Measurements from ENCODE around the gene DDX43. TPM values are rescaled to one million over a fixed set of nuclear protein-coding genes. Genes with fewer than 3 reads are reported as not detected.

The DDX43 gene
- total RNA-seq (2014; rRNA removed; shearing (Covaris generic)): not detected in 2 replicates

DNA sequence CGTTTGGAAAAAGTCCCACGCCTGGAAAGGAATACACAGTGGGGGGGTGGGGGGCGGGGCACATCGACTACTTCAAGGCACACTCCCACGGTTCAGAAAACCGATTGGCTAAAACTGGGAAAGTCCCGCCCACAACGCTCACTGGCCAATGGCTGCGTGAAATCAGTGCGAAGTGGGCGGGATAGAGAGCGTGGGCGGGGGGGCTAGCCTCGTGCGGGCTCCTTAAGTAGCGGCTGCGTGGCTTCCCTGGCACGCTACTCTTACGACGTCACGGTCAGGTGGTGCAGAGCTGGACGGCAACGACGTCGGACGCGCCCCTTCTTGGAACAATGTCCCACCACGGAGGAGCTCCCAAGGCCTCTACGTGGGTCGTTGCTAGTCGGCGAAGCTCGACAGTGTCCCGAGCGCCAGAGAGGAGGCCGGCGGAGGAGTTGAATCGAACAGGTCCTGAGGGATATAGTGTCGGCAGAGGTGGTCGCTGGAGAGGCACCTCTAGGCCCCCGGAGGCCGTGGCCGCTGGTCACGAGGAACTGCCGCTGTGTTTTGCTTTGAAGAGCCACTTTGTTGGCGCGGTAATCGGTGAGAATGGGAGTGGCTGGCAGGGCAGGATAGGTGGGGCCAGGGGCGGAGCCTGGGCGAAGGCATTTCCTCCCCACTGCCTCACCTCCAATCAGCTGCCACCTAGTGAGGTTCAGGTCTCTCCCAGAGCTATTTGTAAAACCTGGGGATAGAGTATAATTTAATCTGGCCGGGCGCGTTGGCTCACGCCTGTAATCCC is at the start of gene DDX43:
Gene DDX43 (plus strand): TSS at position 252 of the 778 bp plus-strand sequence. CDS start 78 bp downstream, at position 330.
- no peaks in the 10 kb centered on the region for H3K4me1 ChIP-seq
- H3K9me3 ChIP-seq (replicated peaks): no peaks in the 10 kb centered on the region
- H3K27ac ChIP-seq: no peak within 1 kb of the TSS
- no peaks in the 10 kb centered on the region for H3K36me3 ChIP-seq
- no peaks in the 10 kb centered on the region for H3K27me3 ChIP-seq
- DNase-seq: no peak
- H3K4me3 ChIP-seq: no peak within 1 kb of the TSS

DNA sequence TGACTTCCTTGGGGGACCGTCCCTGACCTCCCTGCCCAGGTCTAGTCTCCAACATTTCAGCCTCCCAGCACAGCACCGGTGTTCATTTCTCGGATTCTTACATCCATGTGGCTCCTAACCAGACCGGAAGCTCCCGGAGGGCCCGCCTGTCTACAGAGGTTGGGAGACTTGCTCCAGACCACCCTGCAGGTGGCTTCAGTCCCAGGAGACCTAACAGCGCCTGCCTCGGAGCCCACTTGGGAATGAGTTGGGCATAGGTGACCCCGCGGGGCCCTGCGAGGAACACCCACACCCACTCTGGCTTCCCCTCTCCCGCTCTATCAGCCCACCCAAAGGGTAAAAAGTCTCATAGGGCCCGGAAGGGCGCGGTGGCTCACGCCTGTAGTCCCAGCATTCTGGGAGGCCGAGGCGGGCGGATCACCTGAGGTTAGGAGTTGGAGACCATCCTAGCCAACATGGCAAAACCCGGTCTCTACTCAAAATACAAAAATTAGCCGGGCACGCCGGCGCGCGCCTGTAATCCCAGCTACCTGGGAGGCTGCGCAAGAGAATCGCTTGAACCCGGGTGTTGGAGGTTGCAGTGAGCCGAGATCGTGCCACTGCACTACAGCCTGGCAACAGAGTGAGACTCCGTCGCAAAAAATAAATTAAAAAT is 46.0 kb upstream of the DDX43 start:
- Histone ChIP-seq H3K27me3 (no peaks in the 10 kb centered on the region), H3K4me1 (no peaks in the 10 kb centered on the region), H3K36me3 (no peaks in the 10 kb centered on the region), H3K4me3 (no peak overlapping the region), H3K9me3 (replicated peaks) (no peaks in the 10 kb centered on the region), H3K27ac (no peak overlapping the region)
- DNase-seq: no peak

DNA sequence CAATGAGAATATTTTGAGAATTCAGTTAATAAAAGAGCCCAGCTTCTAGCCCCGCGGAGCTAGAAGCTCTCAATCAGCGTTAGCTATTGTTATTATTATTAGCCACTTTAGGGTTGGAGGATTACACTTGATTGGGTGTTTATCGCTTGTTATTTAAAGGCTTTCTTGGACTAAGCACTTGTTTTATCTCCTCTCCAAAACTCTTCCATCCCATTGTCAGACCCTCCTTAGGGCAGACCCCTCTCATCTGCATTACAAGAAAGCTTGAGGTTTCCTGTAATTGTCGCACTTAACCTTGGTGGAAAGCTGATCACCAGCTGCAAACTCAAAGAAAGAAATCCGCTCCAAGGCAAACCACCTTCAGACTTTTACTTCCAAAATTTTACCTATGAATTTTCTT is 45.3 kb upstream of the DDX43 start:
- H3K36me3 ChIP-seq: no peaks in the 10 kb centered on the region
- no peak for DNase-seq
- H3K4me1 ChIP-seq: no peaks in the 10 kb centered on the region
- no peaks in the 10 kb centered on the region for H3K9me3 ChIP-seq (replicated peaks)
- H3K4me3 ChIP-seq: no peak overlapping the region
- H3K27me3 ChIP-seq: no peaks in the 10 kb centered on the region
- H3K27ac ChIP-seq: no peak overlapping the region

DNA sequence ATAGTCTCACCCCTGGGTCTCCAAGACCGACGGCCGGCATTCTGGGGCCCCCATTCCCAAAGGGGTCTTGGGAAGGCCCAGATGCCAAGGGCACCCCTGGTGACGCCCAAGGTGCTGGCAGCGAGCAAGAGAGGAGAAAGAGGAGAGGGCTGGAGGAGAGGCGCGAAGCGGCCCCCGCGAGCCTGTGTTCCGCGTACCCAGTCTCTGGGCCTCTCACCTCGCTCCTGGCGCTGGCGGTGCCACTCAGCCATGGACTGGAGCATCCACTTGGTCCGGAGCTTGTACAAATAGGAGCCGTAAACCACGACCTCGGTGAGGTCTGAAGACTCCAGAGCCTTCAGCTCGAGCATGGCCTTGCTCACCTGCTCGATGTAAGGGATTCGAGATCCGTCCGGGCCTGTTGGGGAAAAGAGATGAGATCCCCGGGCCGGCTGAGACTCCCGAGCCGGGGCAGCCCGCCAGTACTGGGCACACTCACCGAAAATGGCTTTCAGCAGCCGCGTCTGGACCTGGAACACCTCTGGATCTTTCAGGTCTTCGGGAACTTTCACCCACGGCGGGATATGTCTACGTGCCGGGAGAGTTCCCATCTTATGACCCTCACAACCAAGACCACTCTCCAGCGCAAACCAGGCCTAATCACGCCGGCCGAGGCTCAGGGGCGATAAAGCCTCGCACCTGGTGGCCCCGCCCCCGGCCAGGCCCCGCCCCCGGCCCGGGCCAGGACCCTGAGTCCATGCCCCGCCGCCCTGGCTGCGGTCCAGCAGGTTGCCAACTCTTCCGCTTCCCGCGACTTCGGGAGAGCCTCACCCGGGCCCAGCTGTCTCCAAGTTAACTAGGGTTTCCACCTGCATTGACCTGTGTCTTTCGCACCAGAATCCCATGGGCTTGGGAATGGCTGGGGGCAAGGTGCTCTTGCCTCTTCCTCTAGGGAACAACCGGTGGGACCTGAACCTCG is 40.7 kb upstream of the DDX43 start, which contains the start of gene DPPA5:
Gene DPPA5 (minus strand): TSS at position 641 of the 958 bp plus-strand sequence. CDS start 51 bp downstream, at position 590.
- Histone ChIP-seq H3K9me3 (replicated peaks) (no peaks in the 10 kb centered on the region), H3K27me3 (no peaks in the 10 kb centered on the region), H3K4me1 (no peaks in the 10 kb centered on the region), H3K4me3 (no peak within 1 kb of the TSS), H3K27ac (no peak within 1 kb of the TSS), H3K36me3 (no peaks in the 10 kb centered on the region)
- DNase-seq: no peak

DNA sequence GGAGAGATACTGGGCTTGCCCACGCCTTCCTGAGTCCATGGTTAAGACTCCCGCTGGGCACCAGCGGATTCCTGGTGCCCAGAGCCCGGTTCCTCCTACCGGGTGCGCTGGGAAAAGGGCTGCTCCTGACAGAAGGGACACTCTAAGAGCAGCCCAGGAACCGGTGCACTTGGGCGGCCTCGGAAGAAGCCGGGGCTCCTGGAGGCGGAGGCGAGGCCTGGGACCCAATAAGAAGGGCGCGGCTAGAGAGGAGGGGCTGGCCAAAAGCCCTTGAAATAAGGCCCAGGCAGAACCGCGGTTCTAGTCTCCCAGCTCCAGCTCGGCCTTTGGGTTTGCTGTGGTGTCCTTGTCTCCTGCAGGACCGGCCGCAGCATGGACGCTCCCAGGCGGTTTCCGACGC is 32.3 kb upstream of the DDX43 start, which contains the start of gene KHDC3L:
Gene KHDC3L (plus strand): TSS at position 301 of the 400 bp plus-strand sequence. CDS start 72 bp downstream, at position 373.
- Histone ChIP-seq H3K4me3 (no peak within 1 kb of the TSS), H3K9me3 (replicated peaks) (no peaks in the 10 kb centered on the region), H3K27ac (no peak within 1 kb of the TSS), H3K4me1 (no peaks in the 10 kb centered on the region), H3K27me3 (no peaks in the 10 kb centered on the region), H3K36me3 (no peaks in the 10 kb centered on the region)
- DNase-seq: no peak

DNA sequence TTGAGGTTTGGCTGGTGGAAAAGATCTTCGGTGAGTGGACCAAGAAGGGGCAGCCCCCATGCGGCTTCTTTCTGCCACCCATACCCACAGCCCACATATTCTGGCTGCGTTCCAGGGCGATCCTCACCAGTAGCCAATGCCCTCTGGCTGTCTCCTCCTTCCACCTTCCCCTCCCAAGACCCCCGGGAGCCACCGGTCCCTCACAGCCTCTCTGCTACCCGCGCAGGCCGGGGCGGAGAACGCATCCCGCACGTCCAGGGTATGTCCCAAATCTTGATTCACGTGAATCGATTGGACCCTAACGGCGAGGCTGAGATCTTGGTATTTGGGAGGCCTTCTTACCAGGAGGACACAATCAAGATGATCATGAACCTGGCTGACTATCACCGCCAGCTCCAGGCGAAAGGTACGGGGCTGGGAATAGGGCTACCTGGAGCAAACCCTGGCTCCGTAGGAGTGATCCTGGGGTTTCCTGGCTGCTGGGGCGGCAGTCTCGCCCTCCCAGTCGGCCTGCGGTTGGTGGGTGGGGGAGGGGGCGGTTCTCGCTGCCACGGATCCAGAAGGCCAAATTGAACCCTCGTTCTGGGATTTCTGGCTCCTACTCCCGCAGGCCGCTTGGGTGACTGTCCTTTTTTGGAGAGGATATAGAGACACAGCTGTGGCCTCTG is 31.6 kb upstream of the DDX43 start:
- Histone ChIP-seq H3K4me3 (no peak overlapping the region), H3K36me3 (no peaks in the 10 kb centered on the region), H3K27me3 (no peaks in the 10 kb centered on the region), H3K4me1 (no peaks in the 10 kb centered on the region), H3K27ac (no peak overlapping the region), H3K9me3 (replicated peaks) (no peaks in the 10 kb centered on the region)
- DNase-seq: no peak

DNA sequence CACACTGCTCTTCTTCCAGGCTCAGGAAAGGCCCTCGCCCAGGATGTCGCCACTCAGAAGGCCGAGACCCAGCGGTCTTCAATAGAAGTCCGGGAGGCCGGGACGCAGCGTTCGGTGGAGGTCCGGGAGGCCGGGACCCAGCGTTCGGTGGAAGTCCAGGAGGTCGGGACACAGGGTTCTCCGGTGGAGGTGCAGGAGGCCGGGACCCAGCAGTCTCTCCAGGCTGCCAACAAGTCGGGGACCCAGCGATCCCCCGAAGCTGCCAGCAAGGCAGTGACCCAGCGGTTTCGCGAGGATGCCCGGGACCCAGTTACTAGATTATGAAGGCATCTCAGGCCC is 31.1 kb upstream of the DDX43 start:
- no peak overlapping the region for H3K27ac ChIP-seq
- H3K36me3 ChIP-seq: no peaks in the 10 kb centered on the region
- H3K4me1 ChIP-seq: no peaks in the 10 kb centered on the region
- no peaks in the 10 kb centered on the region for H3K9me3 ChIP-seq (replicated peaks)
- H3K27me3 ChIP-seq: no peaks in the 10 kb centered on the region
- H3K4me3 ChIP-seq: no peak overlapping the region
- no peak for DNase-seq

DNA sequence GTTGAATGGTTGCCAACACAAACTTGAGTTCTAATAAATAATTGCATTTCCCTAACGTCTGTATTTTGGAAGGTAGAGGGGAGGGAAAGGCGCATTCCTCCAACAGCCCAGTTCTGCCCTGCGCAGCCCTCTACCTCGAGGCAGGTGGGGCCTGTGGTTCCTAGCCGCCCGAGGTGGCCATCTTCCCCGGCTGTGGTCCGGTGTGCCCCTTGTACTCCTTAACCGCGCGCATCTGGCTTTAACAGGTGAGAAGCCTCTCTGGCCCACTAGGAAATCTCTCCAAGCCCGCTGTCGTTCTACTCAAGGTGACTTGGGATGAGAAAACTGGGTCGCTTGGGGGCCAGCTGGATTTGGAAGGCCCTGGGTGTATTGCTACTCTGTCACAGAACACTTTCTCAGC is 30.5 kb upstream of the DDX43 start:
- H3K27ac ChIP-seq: no peak overlapping the region
- no peak overlapping the region for H3K4me3 ChIP-seq
- H3K27me3 ChIP-seq: no peaks in the 10 kb centered on the region
- no peaks in the 10 kb centered on the region for H3K4me1 ChIP-seq
- no peaks in the 10 kb centered on the region for H3K36me3 ChIP-seq
- no peaks in the 10 kb centered on the region for H3K9me3 ChIP-seq (replicated peaks)
- no peak for DNase-seq

DNA sequence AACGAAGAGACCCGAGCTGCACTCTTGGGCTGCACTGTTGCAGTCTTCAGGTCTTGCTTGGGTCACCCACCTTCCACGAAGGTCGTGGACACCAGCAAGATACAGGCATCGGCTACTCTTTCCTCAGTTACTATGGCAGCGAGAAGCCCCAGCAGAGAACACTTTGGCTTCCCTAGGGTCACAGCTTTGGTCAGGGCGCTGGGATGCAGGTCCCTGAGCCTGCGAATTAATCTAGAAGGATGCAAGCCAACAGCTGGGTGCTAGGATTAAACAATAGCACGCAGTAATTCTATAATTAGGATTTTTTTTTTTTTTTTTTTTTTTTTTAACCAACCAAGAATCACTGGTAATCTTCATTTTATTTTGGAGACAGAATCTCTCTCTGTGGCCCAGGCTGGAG is 30.1 kb upstream of the DDX43 start:
- no peak overlapping the region for H3K27ac ChIP-seq
- H3K36me3 ChIP-seq: no peaks in the 10 kb centered on the region
- H3K4me1 ChIP-seq: no peaks in the 10 kb centered on the region
- H3K27me3 ChIP-seq: no peaks in the 10 kb centered on the region
- H3K9me3 ChIP-seq (replicated peaks): no peaks in the 10 kb centered on the region
- no peak overlapping the region for H3K4me3 ChIP-seq
- no peak for DNase-seq

DNA sequence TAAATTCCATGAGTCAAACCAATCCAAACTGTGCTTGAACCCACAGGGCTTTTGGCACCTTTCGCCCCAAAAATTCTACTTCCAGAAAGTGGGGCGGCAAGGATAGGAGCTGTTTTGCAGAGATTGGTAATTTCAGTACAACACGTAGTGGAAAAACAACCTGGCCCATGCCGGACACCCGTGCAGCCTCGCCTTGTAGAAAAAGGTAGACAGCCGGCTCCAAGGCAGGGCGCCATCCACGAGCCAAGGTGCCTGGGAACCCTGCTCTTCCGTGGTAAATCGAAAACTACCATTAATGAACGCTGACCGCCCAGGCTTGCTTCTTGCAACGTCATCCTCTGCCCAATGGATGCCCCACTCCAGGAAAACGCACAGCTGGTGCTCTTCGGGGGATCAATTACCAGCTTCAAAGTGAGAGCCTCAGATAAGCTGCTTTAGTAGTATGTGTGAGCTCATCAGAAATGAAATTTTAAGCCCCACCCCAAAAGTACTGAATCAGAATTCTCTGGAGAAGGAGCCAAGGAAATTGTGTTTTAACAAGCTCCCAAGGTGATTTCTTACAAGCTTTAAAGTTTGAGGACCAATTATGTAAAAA is 26.8 kb upstream of the DDX43 start:
- no peak overlapping the region for H3K27ac ChIP-seq
- no peaks in the 10 kb centered on the region for H3K4me1 ChIP-seq
- no peaks in the 10 kb centered on the region for H3K9me3 ChIP-seq (replicated peaks)
- H3K4me3 ChIP-seq: no peak overlapping the region
- no peaks in the 10 kb centered on the region for H3K36me3 ChIP-seq
- no peak for DNase-seq
- no peaks in the 10 kb centered on the region for H3K27me3 ChIP-seq

DNA sequence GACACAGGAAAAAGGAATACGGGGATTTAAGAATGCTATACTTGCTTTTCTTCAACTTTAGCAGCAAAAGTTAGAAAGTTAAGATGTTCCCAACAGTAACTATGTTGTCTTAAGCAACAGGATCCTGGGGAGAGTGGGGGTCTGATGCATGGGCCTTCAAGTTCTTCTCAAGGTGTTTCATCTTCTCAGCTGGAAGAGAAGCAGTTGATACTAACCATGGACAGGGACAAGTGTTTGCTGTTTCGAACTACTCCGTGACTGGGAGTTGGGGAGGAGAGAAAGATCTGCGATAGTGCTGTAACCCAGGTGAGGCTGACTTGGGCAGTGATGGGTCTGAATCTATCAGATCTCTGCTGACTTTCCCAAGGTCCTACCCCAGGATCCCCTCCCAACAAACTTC is 26.0 kb upstream of the DDX43 start:
- Histone ChIP-seq H3K4me1 (no peaks in the 10 kb centered on the region), H3K27me3 (no peaks in the 10 kb centered on the region), H3K36me3 (no peaks in the 10 kb centered on the region), H3K27ac (no peak overlapping the region), H3K9me3 (replicated peaks) (no peaks in the 10 kb centered on the region), H3K4me3 (no peak overlapping the region)
- no peak for DNase-seq

DNA sequence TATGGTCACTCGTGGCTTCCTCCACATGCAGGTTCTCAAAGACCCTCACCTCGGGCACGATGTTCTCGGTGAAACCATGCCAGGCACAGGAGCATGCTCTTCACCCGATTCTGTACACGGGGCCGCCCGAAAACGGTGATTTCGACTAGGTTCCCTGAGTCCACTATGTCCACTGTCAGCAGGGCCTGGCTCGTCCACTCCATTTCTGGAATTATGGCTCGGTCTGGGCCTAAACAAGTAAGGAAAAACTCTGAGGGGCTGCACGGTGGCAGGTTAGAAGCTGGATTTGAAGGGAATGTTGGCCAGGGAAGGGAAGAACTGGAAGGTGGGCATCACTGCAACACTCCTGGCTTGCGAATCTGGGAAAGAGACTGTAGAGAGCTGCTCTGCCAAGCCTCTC is 25.5 kb upstream of the DDX43 start:
- H3K27ac ChIP-seq: no peak overlapping the region
- H3K4me3 ChIP-seq: no peak overlapping the region
- no peaks in the 10 kb centered on the region for H3K4me1 ChIP-seq
- no peaks in the 10 kb centered on the region for H3K36me3 ChIP-seq
- no peaks in the 10 kb centered on the region for H3K9me3 ChIP-seq (replicated peaks)
- no peaks in the 10 kb centered on the region for H3K27me3 ChIP-seq
- DNase-seq: no peak

DNA sequence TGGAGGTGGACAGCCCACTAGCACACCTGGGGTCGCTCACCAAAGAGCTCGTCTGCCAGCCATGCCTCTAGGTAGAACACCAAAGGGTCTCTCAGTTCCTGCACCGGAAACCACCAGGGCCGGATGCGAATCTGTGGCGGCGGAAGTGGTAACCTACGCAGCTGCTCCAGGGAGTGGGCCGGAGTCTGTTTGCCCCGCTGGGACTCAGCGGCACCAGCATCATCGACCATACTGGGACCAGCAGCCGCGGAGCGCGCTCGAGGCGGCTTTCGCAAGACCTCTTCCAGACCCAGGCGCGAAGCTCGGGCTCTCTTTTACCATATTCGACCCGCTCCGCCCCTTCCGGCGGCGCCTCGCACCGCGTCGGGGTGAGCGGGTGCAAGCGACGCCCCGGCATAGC is 25.1 kb upstream of the DDX43 start, which contains the start of gene OOEP:
Gene OOEP (minus strand): TSS at position 335 of the 400 bp plus-strand sequence. CDS start 105 bp downstream, at position 230.
- Histone ChIP-seq H3K27ac (no peak within 1 kb of the TSS), H3K27me3 (no peaks in the 10 kb centered on the region), H3K36me3 (no peaks in the 10 kb centered on the region), H3K9me3 (replicated peaks) (no peaks in the 10 kb centered on the region), H3K4me3 (no peak within 1 kb of the TSS), H3K4me1 (no peaks in the 10 kb centered on the region)
- no peak for DNase-seq

DNA sequence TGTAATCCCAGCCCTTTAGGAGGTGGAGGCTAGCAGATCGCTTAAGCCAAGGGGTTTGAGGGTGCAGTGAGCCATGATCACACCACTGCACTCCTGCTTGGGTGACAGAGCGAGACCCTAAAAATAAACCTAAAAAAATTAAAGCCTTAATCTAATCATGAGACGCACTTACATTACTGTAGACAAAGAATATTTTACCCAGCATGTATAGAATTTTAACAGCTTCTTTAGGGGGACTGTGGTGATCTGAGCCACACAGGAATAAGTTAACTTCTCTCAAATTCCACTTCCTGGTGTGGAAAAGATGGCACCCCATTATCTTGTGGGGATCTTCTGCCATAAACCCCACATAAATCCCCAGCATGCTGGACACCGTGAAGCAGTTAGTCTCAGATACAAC is 22.6 kb upstream of the DDX43 start:
- no peaks in the 10 kb centered on the region for H3K36me3 ChIP-seq
- DNase-seq: no peak
- H3K27me3 ChIP-seq: no peaks in the 10 kb centered on the region
- no peaks in the 10 kb centered on the region for H3K4me1 ChIP-seq
- no peak overlapping the region for H3K4me3 ChIP-seq
- H3K27ac ChIP-seq: no peak overlapping the region
- no peaks in the 10 kb centered on the region for H3K9me3 ChIP-seq (replicated peaks)

All from SJCRH30 (cell line).